Measurements from ENCODE around the gene ARRB2. TPM values are rescaled to one million over a fixed set of nuclear protein-coding genes. Genes with fewer than 3 reads are reported as not detected.
"Not testable (repeated sequence)": the region's sequence is repeated elsewhere in the genome, so short reads cannot be mapped to it uniquely, and the experiment has no call there.

The ARRB2 gene
- total RNA-seq, 1 donor from 2014 or later = 354 TPM

GRCh38 chr17:4699401-4700056 lies 10.9 kb upstream of the ARRB2 start:
- intact Hi-C loops (cut with micrococcal nuclease) = not testable (repeated sequence)

GRCh38 chr17:4701116-4701515 lies 9.3 kb upstream of the ARRB2 start:
- intact Hi-C loops (cut with micrococcal nuclease) = no loop called here

DNA sequence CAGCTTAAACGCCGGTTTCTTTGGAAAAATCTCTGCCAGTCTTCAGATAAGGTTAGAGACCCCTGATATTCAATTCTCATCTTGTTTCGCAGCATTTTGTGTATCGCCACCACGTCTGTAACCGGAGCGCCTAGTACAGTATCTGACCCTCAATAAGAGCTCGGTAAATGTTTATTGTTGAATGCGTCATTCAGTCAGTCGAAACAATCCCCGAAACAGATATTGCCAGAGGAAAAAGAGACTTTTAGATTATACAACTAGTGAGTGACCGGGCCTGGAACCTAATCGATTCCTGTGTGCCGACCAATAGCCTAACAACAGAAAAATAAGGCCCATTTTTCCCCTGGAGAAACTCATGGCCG lies 7.1 kb upstream of the ARRB2 start:
- intact Hi-C loops (cut with micrococcal nuclease) = no loop called here

GRCh38 chr17:4704574-4704907 lies 5.9 kb upstream of the ARRB2 start:
- intact Hi-C loops (cut with micrococcal nuclease) = loop anchor here (1.0 kb wide), 1 partner anchor 236 kb away; the partner anchor contains the start of genes RNF167 and SLC25A11

- intact Hi-C loops (cut with micrococcal nuclease) = loop anchor here (1.0 kb wide), 1 partner anchor 235 kb away; the partner anchor contains the start of genes RNF167 and SLC25A11
Observed at GRCh38 chr17:4704991-4705390, 5.4 kb upstream of the ARRB2 start.

DNA sequence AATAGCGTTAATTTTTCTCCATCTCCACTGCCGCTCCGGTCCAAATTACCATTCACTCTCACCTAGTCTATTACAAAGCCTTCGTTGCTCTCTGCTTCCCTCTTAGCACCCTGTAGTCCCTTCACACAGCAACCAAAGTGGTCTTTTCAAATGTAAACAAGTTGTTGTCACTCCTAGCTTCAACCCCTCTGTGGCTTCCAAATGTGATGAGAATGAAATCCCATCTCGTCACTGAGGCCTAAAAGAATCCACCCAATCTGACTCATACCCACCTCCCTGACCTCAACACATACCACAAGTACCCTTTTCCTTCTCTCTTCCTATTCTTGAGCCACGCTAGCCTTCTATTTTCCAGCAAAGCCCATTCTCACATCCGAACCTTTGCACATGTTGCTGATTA lies 4.3 kb upstream of the ARRB2 start:
- intact Hi-C loops (cut with micrococcal nuclease) = no loop called here

DNA sequence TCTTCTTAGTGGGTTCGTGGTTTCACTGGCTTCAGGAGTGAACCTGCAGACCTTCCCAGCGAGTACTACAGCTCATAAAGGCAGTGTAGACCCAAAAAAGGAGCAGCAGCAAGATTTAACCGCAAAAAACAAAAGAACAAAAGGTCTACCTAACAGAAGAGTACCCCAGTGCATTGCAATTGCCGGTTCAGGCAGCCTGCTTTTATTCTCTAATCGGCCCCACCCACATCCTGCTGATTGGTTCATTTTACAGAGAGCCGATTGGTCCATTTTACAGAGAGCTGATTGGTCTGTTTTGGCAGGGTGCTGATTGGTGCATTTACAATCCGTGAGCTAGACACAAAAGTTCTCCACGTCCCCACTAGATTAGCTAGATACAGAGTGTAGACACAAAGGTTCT lies 2.0 kb upstream of the ARRB2 start:
- intact Hi-C loops (cut with micrococcal nuclease) = no loop called here

DNA sequence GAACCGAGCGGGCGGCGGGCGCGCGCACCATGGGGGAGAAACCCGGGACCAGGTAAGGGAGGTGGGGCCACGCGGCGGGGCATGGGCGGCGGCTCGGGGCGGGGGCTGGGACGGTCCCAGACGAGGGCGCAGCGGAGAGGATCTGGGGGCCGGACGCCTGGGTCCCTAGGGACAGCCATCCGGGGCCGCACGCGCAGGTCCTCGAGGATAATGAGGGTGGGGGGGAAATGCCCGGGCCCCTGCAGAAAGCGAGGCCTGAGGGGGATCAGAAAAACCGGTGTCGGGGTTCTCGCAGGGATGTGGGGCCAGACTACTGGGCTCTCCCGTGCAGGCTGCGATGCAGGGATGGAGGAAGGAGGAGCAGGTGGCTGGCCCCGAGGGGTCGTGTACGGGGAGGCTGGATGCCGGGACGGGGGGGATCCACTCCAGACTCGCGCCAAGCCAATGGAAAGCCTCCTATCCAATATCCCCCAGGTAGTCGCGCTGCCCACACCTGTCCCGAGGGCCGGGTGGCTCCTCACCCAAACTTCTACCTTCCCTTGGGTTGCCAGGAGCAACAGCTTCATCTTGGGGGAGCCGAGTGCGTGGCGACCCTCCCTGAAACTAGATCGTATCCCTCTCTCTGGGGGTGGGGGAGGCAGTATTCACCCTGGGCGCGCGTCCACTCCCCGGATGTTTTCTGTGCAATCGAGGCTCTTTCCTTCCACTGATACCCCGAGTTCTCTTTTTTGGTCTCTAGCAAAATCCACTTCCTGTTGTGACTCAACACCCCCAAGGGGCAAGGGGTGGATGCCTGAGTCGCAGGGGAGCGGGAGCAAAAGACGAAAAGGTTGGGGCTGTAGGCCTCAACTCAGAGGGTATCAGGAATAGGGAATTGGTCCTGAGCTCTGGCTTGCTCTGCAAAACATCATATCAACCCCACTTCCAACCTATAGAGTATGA lies 532 bp downstream of the ARRB2 start:
- intact Hi-C loops (cut with micrococcal nuclease) = loop anchor here (1.0 to 10.0 kb wide), 11 partner anchors 20 to 276 kb away; partner anchors contain the start of genes CAMTA2, CHRNE, GGT6 and MED11

GRCh38 chr17:4711661-4712181 lies 1.3 kb downstream of the ARRB2 start:
- intact Hi-C loops (cut with micrococcal nuclease) = loop anchor here (5.0 to 10.0 kb wide), 4 partner anchors 126 to 276 kb away; partner anchors contain the start of genes CAMTA2, CHRNE and GGT6

DNA sequence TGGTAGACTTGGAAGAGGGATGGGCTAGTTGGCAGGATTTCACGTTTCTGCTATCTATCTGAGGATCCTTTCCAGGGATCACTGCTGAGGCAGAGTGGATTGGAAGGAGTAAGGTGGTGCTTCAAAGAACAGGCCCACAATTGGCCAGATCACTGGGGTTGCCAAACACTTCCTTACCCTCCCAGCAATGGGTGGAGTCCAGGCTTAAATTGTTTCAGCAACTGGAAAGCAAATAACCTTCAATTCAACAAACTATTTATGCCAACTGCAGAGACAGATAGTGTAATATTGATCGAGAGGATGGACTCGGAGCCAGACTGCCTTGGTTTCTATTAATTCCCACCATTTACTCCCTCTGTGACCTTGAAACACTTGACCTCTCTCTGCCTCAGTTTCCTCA lies 2.1 kb downstream of the ARRB2 start:
- intact Hi-C loops (cut with micrococcal nuclease) = loop anchor here (5.0 to 10.0 kb wide), 4 partner anchors 125 to 275 kb away; partner anchors contain the start of genes CAMTA2, CHRNE and GGT6

- intact Hi-C loops (cut with micrococcal nuclease) = loop anchor here (5.0 to 10.0 kb wide), 4 partner anchors 123 to 273 kb away; partner anchors contain the start of genes CAMTA2, CHRNE and GGT6
Observed at GRCh38 chr17:4714340-4715062, 4.1 kb downstream of the ARRB2 start.

GRCh38 chr17:4715063-4715744 lies 4.8 kb downstream of the ARRB2 start:
- intact Hi-C loops (cut with micrococcal nuclease) = loop anchor here (10.0 kb wide), 1 partner anchor 150 kb away; the partner anchor contains the start of gene GGT6

DNA sequence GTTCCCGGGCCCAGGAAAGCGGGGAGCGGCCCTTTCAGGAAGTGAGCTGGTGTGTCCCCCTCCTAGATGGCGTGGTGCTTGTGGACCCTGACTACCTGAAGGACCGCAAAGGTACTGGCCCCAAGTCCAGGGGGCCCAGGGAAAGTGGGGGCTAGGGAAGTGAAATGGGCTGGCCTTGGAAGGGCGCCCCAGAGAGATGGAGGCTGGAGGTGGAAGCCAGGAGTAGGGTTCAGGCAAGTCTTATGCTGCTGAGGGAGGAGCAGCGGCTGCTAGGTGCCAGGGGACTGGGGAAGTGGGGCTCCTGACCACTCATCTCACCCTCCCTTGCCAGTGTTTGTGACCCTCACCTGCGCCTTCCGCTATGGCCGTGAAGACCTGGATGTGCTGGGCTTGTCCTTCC lies 5.6 kb downstream of the ARRB2 start:
- intact Hi-C loops (cut with micrococcal nuclease) = loop anchor here (10.0 kb wide), 1 partner anchor 151 kb away; the partner anchor contains the start of gene GGT6

GRCh38 chr17:4717791-4718190 lies 7.4 kb downstream of the ARRB2 start:
- intact Hi-C loops (cut with micrococcal nuclease) = loop anchor here (10.0 kb wide), 1 partner anchor 153 kb away; the partner anchor contains the start of gene GGT6

- intact Hi-C loops (cut with micrococcal nuclease) = loop anchor here (10.0 kb wide), 1 partner anchor 153 kb away; the partner anchor contains the start of gene GGT6
Observed at GRCh38 chr17:4718276-4718675, 7.8 kb downstream of the ARRB2 start.

GRCh38 chr17:4719146-4719545 lies 8.7 kb downstream of the ARRB2 start:
- intact Hi-C loops (cut with micrococcal nuclease) = loop anchor here (10.0 kb wide), 1 partner anchor 154 kb away; the partner anchor contains the start of gene GGT6

GRCh38 chr17:4719684-4720221 lies 9.3 kb downstream of the ARRB2 start:
- intact Hi-C loops (cut with micrococcal nuclease) = loop anchor here (10.0 kb wide), 1 partner anchor 155 kb away; the partner anchor contains the start of gene GGT6

DNA sequence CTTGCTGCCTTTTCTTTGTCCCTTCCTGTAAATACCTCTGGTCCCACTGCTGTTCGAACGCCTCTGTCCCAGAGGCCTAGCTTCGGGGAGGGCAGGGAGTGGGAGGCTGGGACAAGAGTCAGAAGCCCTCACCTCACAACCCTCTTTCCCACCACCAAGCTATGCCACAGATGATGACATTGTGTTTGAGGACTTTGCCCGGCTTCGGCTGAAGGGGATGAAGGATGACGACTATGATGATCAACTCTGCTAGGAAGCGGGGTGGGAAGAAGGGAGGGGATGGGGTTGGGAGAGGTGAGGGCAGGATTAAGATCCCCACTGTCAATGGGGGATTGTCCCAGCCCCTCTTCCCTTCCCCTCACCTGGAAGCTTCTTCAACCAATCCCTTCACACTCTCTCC lies 10.4 kb downstream of the ARRB2 start:
- intact Hi-C loops (cut with micrococcal nuclease) = no loop called here

DNA sequence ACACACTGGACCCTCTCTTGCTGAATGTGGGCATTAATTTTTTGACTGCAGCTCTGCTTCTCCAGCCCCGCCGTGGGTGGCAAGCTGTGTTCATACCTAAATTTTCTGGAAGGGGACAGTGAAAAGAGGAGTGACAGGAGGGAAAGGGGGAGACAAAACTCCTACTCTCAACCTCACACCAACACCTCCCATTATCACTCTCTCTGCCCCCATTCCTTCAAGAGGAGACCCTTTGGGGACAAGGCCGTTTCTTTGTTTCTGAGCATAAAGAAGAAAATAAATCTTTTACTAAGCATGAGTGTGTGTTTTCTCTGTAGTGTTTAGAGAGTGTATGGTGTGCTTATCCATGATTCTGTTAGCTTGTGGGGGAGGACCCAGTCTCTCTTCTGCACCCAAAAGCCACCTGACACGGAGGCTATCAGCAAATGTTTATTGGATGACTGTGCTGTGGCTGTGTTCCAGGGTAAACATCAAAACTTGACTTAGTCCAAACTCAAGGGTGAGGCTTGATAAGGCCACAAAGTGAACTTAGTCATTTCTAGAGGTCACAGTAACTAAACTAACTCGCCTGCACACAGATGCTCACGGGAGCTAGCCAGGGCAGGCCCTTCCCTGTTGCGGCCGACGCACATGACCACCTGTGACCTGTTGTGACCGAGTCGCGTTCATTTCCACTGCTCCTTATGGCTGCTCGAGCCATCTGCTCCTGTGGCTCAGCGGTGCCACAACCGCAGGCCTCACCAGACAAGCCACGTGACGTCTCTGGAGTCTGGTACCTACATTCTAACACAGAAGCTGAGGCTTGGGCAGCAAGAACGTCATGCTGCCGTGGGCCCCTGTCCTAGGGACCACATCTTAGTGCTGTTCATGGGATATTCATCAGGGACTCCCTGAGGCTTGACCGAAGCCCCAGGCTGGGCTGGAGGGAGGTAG lies 11.0 kb downstream of the ARRB2 start:
- intact Hi-C loops (cut with micrococcal nuclease) = no loop called here
